ENCODE data around the gene CEBPZ.

Gene CEBPZ

GRCh38 chr2:37223131-37223530 lies 8.3 kb downstream of the CEBPZ start:
- TF ChIP-seq EGR1 (IDR thresholded peaks at IDR 0.05): no peak
- TF ChIP-seq ZBTB7A (IDR thresholded peaks at IDR 0.05; ENCODE audit: low read depth): no peak
- TF ChIP-seq TEAD4 (IDR thresholded peaks at IDR 0.05): no peak
- no peak for TF ChIP-seq TCF12 (IDR thresholded peaks at IDR 0.05; ENCODE audit: low read depth)
- no peak for TF ChIP-seq RAD21 (IDR thresholded peaks at IDR 0.05; ENCODE audit: low read depth)
- no peak for TF ChIP-seq TAF1 (IDR thresholded peaks at IDR 0.05; ENCODE audit: low read depth)
- no peak for TF ChIP-seq EP300 (IDR thresholded peaks at IDR 0.05; ENCODE audit: borderline replicate concordance)
- no peak for TF ChIP-seq NFIC (IDR thresholded peaks at IDR 0.05)
- TF ChIP-seq MAX (IDR thresholded peaks at IDR 0.05): no peak
- TF ChIP-seq FOXM1 (IDR thresholded peaks at IDR 0.05; ENCODE audit: borderline replicate concordance, low read depth): no peak
- no peak for TF ChIP-seq CREB1 (IDR thresholded peaks at IDR 0.05; ENCODE audit: low read depth)
- TF ChIP-seq YY1 (IDR thresholded peaks at IDR 0.05; ENCODE audit: low read depth): no peak
- no peak for TF ChIP-seq USF1 (IDR thresholded peaks at IDR 0.05)
- TF ChIP-seq CEBPB (IDR thresholded peaks at IDR 0.05): no peak
- TF ChIP-seq REST (IDR thresholded peaks at IDR 0.05; ENCODE audit: low read depth): no peak

- TF ChIP-seq EGR1 (IDR thresholded peaks at IDR 0.05) (no peak), TCF12 (IDR thresholded peaks at IDR 0.05; ENCODE audit: low read depth) (no peak), TAF1 (IDR thresholded peaks at IDR 0.05; ENCODE audit: low read depth) (no peak), YY1 (IDR thresholded peaks at IDR 0.05; ENCODE audit: low read depth) (no peak), TEAD4 (IDR thresholded peaks at IDR 0.05) (no peak), ZBTB7A (IDR thresholded peaks at IDR 0.05; ENCODE audit: low read depth) (no peak), USF1 (IDR thresholded peaks at IDR 0.05) (no peak), EP300 (IDR thresholded peaks at IDR 0.05; ENCODE audit: borderline replicate concordance) (no peak), CEBPB (IDR thresholded peaks at IDR 0.05) (no peak)
Observed at GRCh38 chr2:37219046-37219445, 12.3 kb downstream of the CEBPZ start.

GRCh38 chr2:37215250-37215649 lies 16.1 kb downstream of the CEBPZ start:
- no peak for TF ChIP-seq YY1 (IDR thresholded peaks at IDR 0.05; ENCODE audit: low read depth)
- TF ChIP-seq RAD21 (IDR thresholded peaks at IDR 0.05; ENCODE audit: low read depth): no peak
- TF ChIP-seq TAF1 (IDR thresholded peaks at IDR 0.05; ENCODE audit: low read depth): no peak
- TF ChIP-seq TCF12 (IDR thresholded peaks at IDR 0.05; ENCODE audit: low read depth): no peak
- no peak for TF ChIP-seq EGR1 (IDR thresholded peaks at IDR 0.05)
- TF ChIP-seq REST (IDR thresholded peaks at IDR 0.05; ENCODE audit: low read depth): no peak
- TF ChIP-seq CREB1 (IDR thresholded peaks at IDR 0.05; ENCODE audit: low read depth): no peak
- no peak for TF ChIP-seq TEAD4 (IDR thresholded peaks at IDR 0.05)
- no peak for TF ChIP-seq ZBTB7A (IDR thresholded peaks at IDR 0.05; ENCODE audit: low read depth)
- TF ChIP-seq EP300 (IDR thresholded peaks at IDR 0.05; ENCODE audit: borderline replicate concordance): no peak
- no peak for TF ChIP-seq CEBPB (IDR thresholded peaks at IDR 0.05)
- TF ChIP-seq USF1 (IDR thresholded peaks at IDR 0.05): no peak
- TF ChIP-seq MAX (IDR thresholded peaks at IDR 0.05): no peak
- no peak for TF ChIP-seq FOXM1 (IDR thresholded peaks at IDR 0.05; ENCODE audit: borderline replicate concordance, low read depth)
- no peak for TF ChIP-seq NFIC (IDR thresholded peaks at IDR 0.05)

GRCh38 chr2:37211939-37212338 lies 19.5 kb downstream of the CEBPZ start:
- TF ChIP-seq EP300 (IDR thresholded peaks at IDR 0.05; ENCODE audit: borderline replicate concordance) (no peak), RAD21 (IDR thresholded peaks at IDR 0.05; ENCODE audit: low read depth) (no peak), CEBPB (IDR thresholded peaks at IDR 0.05) (no peak), YY1 (IDR thresholded peaks at IDR 0.05; ENCODE audit: low read depth) (no peak)

- TF ChIP-seq EP300 (IDR thresholded peaks at IDR 0.05; ENCODE audit: borderline replicate concordance) (no peak), YY1 (IDR thresholded peaks at IDR 0.05; ENCODE audit: low read depth) (no peak), TAF1 (IDR thresholded peaks at IDR 0.05; ENCODE audit: low read depth) (no peak), FOXM1 (IDR thresholded peaks at IDR 0.05; ENCODE audit: borderline replicate concordance, low read depth) (no peak), REST (IDR thresholded peaks at IDR 0.05; ENCODE audit: low read depth) (no peak), RAD21 (IDR thresholded peaks at IDR 0.05; ENCODE audit: low read depth) (no peak), TEAD4 (IDR thresholded peaks at IDR 0.05) (no peak), USF1 (IDR thresholded peaks at IDR 0.05) (no peak), TCF12 (IDR thresholded peaks at IDR 0.05; ENCODE audit: low read depth) (no peak), EGR1 (IDR thresholded peaks at IDR 0.05) (no peak), CEBPB (IDR thresholded peaks at IDR 0.05) (no peak), CREB1 (IDR thresholded peaks at IDR 0.05; ENCODE audit: low read depth) (no peak), NFIC (IDR thresholded peaks at IDR 0.05) (no peak), MAX (IDR thresholded peaks at IDR 0.05) (no peak), ZBTB7A (IDR thresholded peaks at IDR 0.05; ENCODE audit: low read depth) (no peak)
Observed at GRCh38 chr2:37211212-37211611, 20.2 kb downstream of the CEBPZ start.
